Upper lobe of left lung (tissue), 6 donors: Measurements from ENCODE around the gene KRT8. TPM values are rescaled to one million over a fixed set of nuclear protein-coding genes. Genes with fewer than 3 reads are reported as not detected.
A peak's percentile ranks its signal among the peaks of the same experiment; 100 is the strongest.

ENCODE experiments used
- ATAC-seq, 2 donors: fragments of 200-7000 bp; cut with Tn5 transposase; one replicate each; pipeline ENCODE4 v1.9.1; 2022; ENCODE audit warnings: mild to moderate bottlenecking in 2 of 2, moderate library complexity in 2 of 2; ENCODE audit not compliant: low FRiP score in 2 of 2
- DNase-seq, 2 donors: peaks; one replicate each; pipeline ENCODE4 v3.0.0-alpha.2; 2019 to 2020
- H3K27ac ChIP-seq, 4 donors: fragments of 200-600 bp; sonication (generic); one replicate each; pipeline ENCODE4 v1.5.1; 2016 to 2019
- H3K27me3 ChIP-seq, 4 donors: fragments of 200-600 bp; sonication (generic); one replicate each; pipeline ENCODE4 v1.5.1; 2017 to 2019
- H3K36me3 ChIP-seq, 4 donors: fragments of 200-600 bp; sonication (generic); one replicate each; pipeline ENCODE4 v1.5.1; 2016 to 2019
- H3K4me1 ChIP-seq, 4 donors: fragments of 200-600 bp; sonication (generic); one replicate each; pipeline ENCODE4 v1.5.1; 2018 to 2019
- H3K4me3 ChIP-seq, 4 donors: fragments of 200-600 bp; sonication (generic); one replicate each; pipeline ENCODE4 v1.5.1; 2017 to 2019; ENCODE audit warnings: mild to moderate bottlenecking in 2 of 4, moderate library complexity in 1 of 4
- H3K9me3 ChIP-seq, 4 donors: fragments of 200-600 bp; sonication (generic); one replicate each; pipeline ENCODE4 v1.5.1; 2018 to 2019
- EP300 ChIP-seq, 4 donors: sonication (generic); formaldehyde crosslinking; IDR thresholded peaks; one replicate each; pipeline ENCODE4 v1.5.1; 2017; ENCODE audit warnings: antibody characterized with exemption in 4 of 4, control low read depth in 2 of 4
- POLR2A ChIP-seq, 4 donors: fragments of 450-650 bp; IDR thresholded peaks; one replicate each; pipeline ENCODE4 v1.5.1; 2016 to 2017; ENCODE audit warnings: antibody characterized with exemption in 4 of 4, mild to moderate bottlenecking in 2 of 4
- POLR2AphosphoS5 ChIP-seq, 2 donors: sonication (generic); formaldehyde crosslinking; IDR thresholded peaks; one replicate each; pipeline ENCODE4 v1.5.1; 2017; ENCODE audit warnings: antibody characterized with exemption in 2 of 2
- WGBS, 2 donors: methylation state at CpG; one replicate each; pipeline ENCODE4 v1.1.5; 2017 to 2018; 5-methylcytosine and 5-hydroxymethylcytosine counted together
- total RNA-seq, 6 donors: library from RNA; depleted of rRNA in 4 of 6; stranded (reverse); fragments of >200 nt in 4 of 6; gene quantifications; one replicate each; pipeline versions ENCODE4 v1.1.0 to v1.2.1, GENCODE V29; 2016 to 2021
- TF ChIP-seq, protein P1 (sequence below), 6 experiments: fragments of 450-650 bp in 4 of 6; fragments of 200-600 bp in 2 of 6; sonication (generic) in 2 of 6; IDR thresholded peaks; one replicate each; pipeline ENCODE4 v1.5.1; 2016 to 2019; ENCODE audit warnings: antibody characterized with exemption in 6 of 6
- donor health status: DM: no; HTN: no; CAD: no; lungs with moderate emphysema.
- donor health status: DM: no; HTN: yes; CAD: no; lungs with severe emphysema.

The KRT8 gene
- total RNA-seq, 6 donors from 2014 or later, result 90.1 to 1,458 (median 358) TPM

DNA sequence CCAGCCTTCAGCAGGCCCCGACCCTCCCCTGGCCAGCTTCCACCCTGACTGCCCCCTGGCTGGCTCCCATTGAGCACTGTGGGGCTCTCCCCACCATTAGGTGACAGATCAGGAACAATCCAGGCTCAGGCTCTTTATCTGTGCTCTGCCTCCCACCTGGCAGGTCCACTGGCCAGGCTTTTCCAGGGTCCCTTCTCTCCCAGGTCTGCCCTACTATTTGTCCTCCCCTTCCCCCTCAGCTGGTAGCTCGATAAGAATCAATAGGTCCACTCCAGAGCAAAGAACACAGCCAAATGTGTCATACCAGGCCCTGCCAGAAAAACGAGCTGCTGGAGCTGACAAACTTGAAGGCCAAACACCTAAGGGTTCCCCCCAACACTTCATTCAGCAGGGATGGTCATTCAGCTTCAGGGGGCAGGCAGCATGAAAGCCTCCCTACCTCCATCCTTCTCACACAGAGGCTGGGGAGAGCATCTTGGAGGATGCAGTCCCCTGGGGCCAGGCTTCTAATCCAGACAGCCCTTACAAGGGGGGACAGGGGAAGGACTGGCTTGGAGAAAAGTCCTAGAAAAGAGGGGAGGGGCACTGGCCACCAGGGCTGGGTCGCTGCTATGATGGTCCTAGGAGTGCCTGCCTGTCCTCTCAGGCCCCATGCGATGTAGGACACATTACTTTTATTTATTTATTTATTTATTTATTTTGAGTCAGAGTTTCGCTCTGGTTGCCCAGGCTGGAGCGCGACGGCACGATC lies 42.1 kb upstream of the KRT8 start:
- 80 to 92% methylated on average over 9 to 10 of the region's 10 CpGs for WGBS, 2 donors
- Histone ChIP-seq H3K36me3 (peaks cover 0 to 6% (median 0%) of the 10 kb centered on the region in 4 donors), H3K27me3 (peaks cover 0 to 6% (median 0%) of the 10 kb centered on the region in 4 donors), H3K27ac (peak overlapping the region; percentile 35 to 87 (median 79)), H3K9me3 (no peaks in the 10 kb centered on the region), H3K4me1 (peaks cover 3 to 29% (median 18%) of the 10 kb centered on the region in 4 donors), H3K4me3 (no peak overlapping the region)
- ATAC-seq (no peak), DNase-seq (peak in 1 of 2 donors; percentile 43)
- TF ChIP-seq EP300 (IDR thresholded peaks at IDR 0.05), result no peak
- no peak for TF ChIP-seq POLR2AphosphoS5 (IDR thresholded peaks at IDR 0.05)
- no peak for TF ChIP-seq POLR2A (IDR thresholded peaks at IDR 0.05)
- TF ChIP-seq, protein P1, sequence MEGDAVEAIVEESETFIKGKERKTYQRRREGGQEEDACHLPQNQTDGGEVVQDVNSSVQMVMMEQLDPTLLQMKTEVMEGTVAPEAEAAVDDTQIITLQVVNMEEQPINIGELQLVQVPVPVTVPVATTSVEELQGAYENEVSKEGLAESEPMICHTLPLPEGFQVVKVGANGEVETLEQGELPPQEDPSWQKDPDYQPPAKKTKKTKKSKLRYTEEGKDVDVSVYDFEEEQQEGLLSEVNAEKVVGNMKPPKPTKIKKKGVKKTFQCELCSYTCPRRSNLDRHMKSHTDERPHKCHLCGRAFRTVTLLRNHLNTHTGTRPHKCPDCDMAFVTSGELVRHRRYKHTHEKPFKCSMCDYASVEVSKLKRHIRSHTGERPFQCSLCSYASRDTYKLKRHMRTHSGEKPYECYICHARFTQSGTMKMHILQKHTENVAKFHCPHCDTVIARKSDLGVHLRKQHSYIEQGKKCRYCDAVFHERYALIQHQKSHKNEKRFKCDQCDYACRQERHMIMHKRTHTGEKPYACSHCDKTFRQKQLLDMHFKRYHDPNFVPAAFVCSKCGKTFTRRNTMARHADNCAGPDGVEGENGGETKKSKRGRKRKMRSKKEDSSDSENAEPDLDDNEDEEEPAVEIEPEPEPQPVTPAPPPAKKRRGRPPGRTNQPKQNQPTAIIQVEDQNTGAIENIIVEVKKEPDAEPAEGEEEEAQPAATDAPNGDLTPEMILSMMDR (IDR thresholded peaks at IDR 0.05), result no peak

DNA sequence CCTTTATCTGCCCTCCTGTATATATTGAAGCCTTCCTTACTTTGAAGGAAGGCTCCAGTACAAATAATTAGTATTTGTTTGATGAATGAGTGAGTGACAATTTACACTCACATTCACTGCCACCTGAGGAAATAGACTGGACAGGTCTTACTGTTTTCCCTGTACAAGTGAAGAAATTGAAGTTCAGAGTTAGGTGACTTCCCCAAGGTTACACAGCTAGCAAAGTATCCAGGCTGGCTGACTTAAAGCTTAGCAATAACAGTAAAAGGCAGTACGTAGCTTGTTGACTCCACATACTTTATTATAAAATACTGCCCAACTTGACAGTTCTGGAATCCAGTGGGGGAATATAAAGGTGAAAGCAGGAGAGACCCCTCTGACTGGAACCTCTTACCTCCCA lies 41.5 kb upstream of the KRT8 start:
- no peak for DNase-seq
- no peak for TF ChIP-seq POLR2AphosphoS5 (IDR thresholded peaks at IDR 0.05)
- Histone ChIP-seq H3K27ac (peak overlapping the region; percentile 35 to 82 (median 78)), H3K4me1 (peaks cover 3 to 29% (median 18%) of the 10 kb centered on the region in 4 donors), H3K27me3 (peaks cover 0 to 6% (median 0%) of the 10 kb centered on the region in 4 donors), H3K4me3 (no peak overlapping the region), H3K9me3 (no peaks in the 10 kb centered on the region), H3K36me3 (no peaks in the 10 kb centered on the region)
- 20 to 74% methylated on average over 1 of the region's 1 CpG for WGBS, 2 donors
- no peak for ATAC-seq

- peak in 1 of 2 donors; percentile 66 for DNase-seq
- H3K4me3 ChIP-seq, result no peak overlapping the region
- H3K27ac ChIP-seq, result peak overlapping the region; percentile 53 to 82 (median 78)
Measured at GRCh38 chr12:52945389-52946232, 40.7 kb upstream of the KRT8 start.

GRCh38 chr12:52944683-52945388 lies 40.0 kb upstream of the KRT8 start:
- H3K36me3 ChIP-seq, result no peaks in the 10 kb centered on the region
- no peaks in the 10 kb centered on the region for H3K9me3 ChIP-seq
- DNase-seq (no peak), ATAC-seq (no peak)
- H3K4me3 ChIP-seq, result no peak overlapping the region
- H3K27ac ChIP-seq, result peak overlapping the region; percentile 53 to 82 (median 78)
- WGBS, 2 donors, result 89 to 93% methylated on average over 8 of the region's 8 CpGs
- H3K27me3 ChIP-seq, result peaks cover 0 to 6% (median 0%) of the 10 kb centered on the region in 4 donors
- TF ChIP-seq EP300 (IDR thresholded peaks at IDR 0.05), result no peak
- no peak for TF ChIP-seq POLR2A (IDR thresholded peaks at IDR 0.05)
- H3K4me1 ChIP-seq, result peaks cover 3 to 22% (median 14%) of the 10 kb centered on the region in 4 donors

More at GRCh38 chr12:52945389-52946232, 40.7 kb upstream of the KRT8 start:
- Histone ChIP-seq H3K9me3 (no peaks in the 10 kb centered on the region), H3K27me3 (peaks cover 0 to 6% (median 0%) of the 10 kb centered on the region in 4 donors), H3K4me1 (peaks cover 3 to 27% (median 16%) of the 10 kb centered on the region in 4 donors), H3K36me3 (no peaks in the 10 kb centered on the region)
- ATAC-seq, result peak; percentile 23 to 56
- TF ChIP-seq POLR2AphosphoS5 (IDR thresholded peaks at IDR 0.05) (no peak), EP300 (IDR thresholded peaks at IDR 0.05) (no peak), POLR2A (IDR thresholded peaks at IDR 0.05) (no peak)
- TF ChIP-seq, protein P1 (IDR thresholded peaks at IDR 0.05), result no peak
- WGBS, 2 donors, result 41 to 47% methylated on average over 13 of the region's 13 CpGs

- 83% methylated on average over 3 of the region's 3 CpGs for WGBS, 2 donors
- TF ChIP-seq POLR2AphosphoS5 (IDR thresholded peaks at IDR 0.05), result no peak
- no peak for TF ChIP-seq POLR2A (IDR thresholded peaks at IDR 0.05)
- no peak for TF ChIP-seq EP300 (IDR thresholded peaks at IDR 0.05)
- Histone ChIP-seq H3K27me3 (no peaks in the 10 kb centered on the region), H3K27ac (no peak overlapping the region), H3K4me3 (no peak overlapping the region), H3K36me3 (no peaks in the 10 kb centered on the region), H3K4me1 (peaks cover 2 to 20% (median 8%) of the 10 kb centered on the region in 4 donors), H3K9me3 (no peaks in the 10 kb centered on the region)
- DNase-seq (no peak), ATAC-seq (no peak)
Measured at GRCh38 chr12:52942901-52943181, 38.0 kb upstream of the KRT8 start.
